ENCODE measurements around the gene ARFGAP2.
A peak's percentile ranks its signal among the peaks of the same experiment; 100 is the strongest.

GRCh38 chr11:47177229-47177845, 658 bp upstream of the ARFGAP2 start:
- TF ChIP-seq CTCF (IDR thresholded peaks at IDR 0.05; ENCODE audit: low read length) (peak; percentile 76), EZH2phosphoT487 (IDR thresholded peaks at IDR 0.05; ENCODE audit: low read length) (no peak)
